ENCODE results near the gene ISYNA1. TPM values are rescaled to one million over a fixed set of nuclear protein-coding genes. Genes with fewer than 3 reads are reported as not detected.

The ISYNA1 gene
- total and polyA plus RNA-seq, 2 of the 13 experiments (the other 11 are each of a cell fraction or from before 2014, with no cell fraction given): 29.6 to 48.5 TPM

GRCh38 chr19:18424890-18425514 is 12.9 kb downstream of the ISYNA1 start:
- no peaks in the 10 kb centered on the region for H3K9me3 ChIP-seq (ENCODE audit: low read length)
- no peaks in the 10 kb centered on the region for H3K27me3 ChIP-seq (ENCODE audit: control insufficient read depth in 1 of 2, insufficient read depth in 2 of 2, low read length in 2 of 2)
- H3K4me2 ChIP-seq (ENCODE audit: low read depth, low read length): no peak overlapping the region
- DNase-seq (ENCODE audit: low spot score) (no peak), FAIRE-seq (no peak), ATAC-seq (no peak)
- H4K20me1 ChIP-seq (ENCODE audit: insufficient read depth, low read length): peaks cover 8% of the 10 kb centered on the region; the same call in 1 of the 2 replicates
- intact Hi-C loops (cut with micrococcal nuclease; ENCODE audit: unreplicated experiment): no loop called here
- H2AFZ ChIP-seq (ENCODE audit: low read length): no peak overlapping the region
- no peak overlapping the region for H3K4me3 ChIP-seq (replicated peaks in 1 of 3; ENCODE audit: insufficient read depth in 1 of 3, low read depth in 2 of 3, low read length in 3 of 3)
- H3K36me3 ChIP-seq (replicated peaks in 1 of 2; ENCODE audit: control insufficient read depth in 1 of 2, insufficient read depth in 2 of 2, low read length in 2 of 2): peaks cover 0 to 3% of the 10 kb centered on the region in 2 experiments; a peak in 1 of 5 replicates
- CTCF ChIA-PET (ENCODE audit: low intra/inter-chr PET ratio, low total read pairs): no interaction called here
- POLR2A ChIA-PET: no interaction called here
- no peak overlapping the region for H3K27ac ChIP-seq (ENCODE audit: extremely low read length, insufficient read depth, low read length)
- H3K4me1 ChIP-seq (ENCODE audit: insufficient read depth, low read length): peaks cover 18% of the 10 kb centered on the region
- H3K9ac ChIP-seq (ENCODE audit: insufficient read depth, low read depth, low read length): no peak overlapping the region
- no TSS peak for BruUV-seq (replicated peaks)
- 93% methylated on average over 10 of the region's 17 CpGs for WGBS (ENCODE audit: low lambda C conversion rate)
- in situ Hi-C loops (cut with HindIII; ENCODE audit: extremely low pct_ligation_motif_present, low pct_unique_long_range_greater_than_20kb): no loop called here
- peaks cover 31% of the 10 kb centered on the region for H3K79me2 ChIP-seq (ENCODE audit: insufficient read depth, low read length)
- TF ChIP-seq ZBTB34 (CRISPR knock-in tag; IDR thresholded peaks at IDR 0.05): no peak
- TF ChIP-seq MXD3 (CRISPR knock-in tag; IDR thresholded peaks at IDR 0.05): no peak
- no peak for TF ChIP-seq POLR2AphosphoS5 (IDR thresholded peaks at IDR 0.05; ENCODE audit: low read depth, low read length)
- no peak for TF ChIP-seq ZFY (CRISPR knock-in tag; IDR thresholded peaks at IDR 0.05)
- no peak for TF ChIP-seq ZHX2 (IDR thresholded peaks at IDR 0.05; ENCODE audit: low read depth)
- no peak for TF ChIP-seq ZHX2 (CRISPR knock-in tag; IDR thresholded peaks at IDR 0.05; ENCODE audit: borderline replicate concordance)
- TF ChIP-seq ZNF280D (CRISPR knock-in tag; IDR thresholded peaks at IDR 0.05): no peak
- no peak for TF ChIP-seq ZNF30 (CRISPR knock-in tag; IDR thresholded peaks at IDR 0.05)
- TF ChIP-seq ZNF441 (CRISPR knock-in tag; IDR thresholded peaks at IDR 0.05; ENCODE audit: borderline replicate concordance): no peak
